HG02870 (cell line): ENCODE data around the gene SLC26A4.

Experiments
- ATAC-seq: cut with Tn5 transposase; IDR thresholded peaks from one replicate; pipeline ENCODE4 v1.9.1; 2021; ENCODE audit warnings: mild to moderate bottlenecking, moderate library complexity; ENCODE audit not compliant: unreplicated experiment

SLC26A4 gene

DNA sequence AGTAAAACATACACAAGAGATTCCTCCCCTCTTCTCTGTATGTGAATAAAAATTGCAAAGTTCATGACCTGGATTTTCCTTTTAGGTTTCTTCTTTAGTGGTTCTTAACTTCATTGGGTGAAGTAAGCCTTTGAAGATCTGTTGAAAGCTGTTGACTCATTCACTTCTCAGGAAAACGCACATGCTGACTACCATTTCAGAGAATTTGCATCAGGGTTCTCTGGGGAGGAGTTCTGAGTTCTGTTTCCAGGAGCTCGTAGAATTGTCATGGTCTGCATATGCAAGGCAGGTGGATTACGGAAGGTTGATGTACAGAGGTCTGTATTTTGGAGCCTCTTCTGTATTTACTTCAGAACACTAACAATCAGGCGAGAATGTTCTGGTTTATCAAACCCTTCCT lies 962 bp upstream of the SLC26A4 start:
- no peak for ATAC-seq

GRCh38 chr7:107661081-107661864 lies 645 bp downstream of the SLC26A4 start:
- peak; percentile 41 for ATAC-seq

- peak; percentile 5 for ATAC-seq
Observed at GRCh38 chr7:107661865-107662379, 1.3 kb downstream of the SLC26A4 start.

GRCh38 chr7:107663196-107663595 lies 2.6 kb downstream of the SLC26A4 start:
- no peak for ATAC-seq

DNA sequence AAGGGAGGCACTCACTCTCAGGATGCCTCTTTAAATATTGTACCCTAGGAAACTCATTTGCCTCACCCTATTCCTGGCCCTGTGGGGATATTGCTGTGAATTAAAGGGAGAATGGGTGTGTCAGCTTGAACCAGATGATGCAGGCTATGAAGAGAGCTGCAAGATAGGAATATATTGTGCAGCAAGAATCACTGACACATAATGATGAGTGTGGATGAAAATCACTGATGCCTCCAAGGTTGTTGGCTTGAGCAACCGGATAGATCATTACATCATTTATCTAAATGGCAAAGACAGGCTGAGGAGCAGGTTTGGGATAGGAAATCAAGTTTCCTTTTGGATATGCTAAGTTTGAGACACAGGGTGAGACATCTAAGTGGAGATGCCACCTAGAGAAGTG lies 6.2 kb downstream of the SLC26A4 start:
- no peak for ATAC-seq

- ATAC-seq = no peak
Observed at GRCh38 chr7:107667341-107667740, 6.7 kb downstream of the SLC26A4 start.

DNA sequence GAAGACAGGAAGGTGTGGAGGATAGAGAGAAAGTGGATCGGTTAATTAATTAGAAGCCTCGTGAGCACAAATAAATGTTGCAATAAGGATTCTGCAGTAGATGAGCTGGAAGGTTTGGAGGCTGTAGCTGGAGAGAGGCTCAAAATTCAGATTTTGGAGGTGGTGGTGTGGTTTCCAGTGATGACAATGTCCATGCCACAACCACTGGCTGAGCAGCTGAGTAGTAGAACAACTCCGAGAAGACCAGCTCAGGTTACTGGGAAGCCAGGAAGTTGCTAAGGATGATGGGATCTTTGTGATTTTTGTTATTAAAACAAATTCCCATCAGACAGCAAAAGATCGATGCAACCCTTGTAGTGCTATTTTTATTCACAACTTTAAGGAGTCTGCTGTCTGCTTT lies 7.7 kb downstream of the SLC26A4 start:
- no peak for ATAC-seq

- ATAC-seq = no peak
Observed at GRCh38 chr7:107672183-107672582, 11.6 kb downstream of the SLC26A4 start.

- no peak for ATAC-seq
Observed at GRCh38 chr7:107676249-107676648, 15.6 kb downstream of the SLC26A4 start.

GRCh38 chr7:107678110-107678753 lies 17.6 kb downstream of the SLC26A4 start:
- no peak for ATAC-seq

DNA sequence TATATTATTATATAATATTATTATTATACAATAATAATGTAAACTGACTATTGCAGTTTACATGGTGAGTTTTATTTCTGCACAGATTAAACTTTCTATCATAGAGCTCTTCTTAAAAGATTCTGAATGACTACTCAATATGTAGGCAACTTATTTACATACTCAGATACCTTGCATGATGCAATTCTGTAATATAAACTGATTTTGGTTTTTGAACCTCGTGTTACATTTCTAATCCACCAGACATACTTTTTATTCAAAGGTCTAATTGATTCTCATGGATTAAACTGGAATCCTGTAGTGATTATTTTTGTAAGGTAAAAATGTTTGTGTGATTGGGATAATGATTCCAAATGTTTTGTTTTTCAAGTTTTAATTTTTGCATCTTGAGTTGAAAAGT lies 19.9 kb downstream of the SLC26A4 start:
- no peak for ATAC-seq

- no peak for ATAC-seq
Observed at GRCh38 chr7:107682886-107683285, 22.3 kb downstream of the SLC26A4 start.

GRCh38 chr7:107684287-107684686 lies 23.7 kb downstream of the SLC26A4 start:
- ATAC-seq = no peak

DNA sequence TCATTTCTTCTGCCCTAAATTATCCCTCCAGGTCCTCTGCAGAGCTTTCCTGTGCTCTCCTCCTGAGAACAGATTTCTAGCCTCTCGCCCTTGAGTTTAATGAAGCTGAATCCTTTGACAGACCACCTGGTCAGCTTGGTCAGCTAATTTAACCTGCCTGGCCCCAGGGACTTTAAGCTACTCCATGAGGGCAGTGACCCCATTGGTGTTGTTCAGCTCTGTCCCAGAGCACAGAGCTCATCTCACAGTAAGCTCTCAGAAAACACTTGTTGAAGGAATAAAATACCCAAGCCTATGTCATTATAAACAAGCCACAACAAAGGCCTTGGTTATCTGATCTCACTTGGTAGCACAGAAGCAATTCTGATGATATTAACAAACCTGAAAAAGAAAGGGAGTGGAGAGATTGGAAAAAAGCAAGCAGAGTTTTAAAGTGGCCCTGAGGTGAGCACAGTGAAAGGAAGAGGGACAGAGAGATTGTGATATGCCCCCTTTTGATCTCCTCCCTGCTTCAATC lies 24.4 kb downstream of the SLC26A4 start:
- ATAC-seq = no peak

GRCh38 chr7:107686816-107687387 lies 26.3 kb downstream of the SLC26A4 start:
- ATAC-seq = no peak

- ATAC-seq = no peak
Observed at GRCh38 chr7:107687656-107688055, 27.0 kb downstream of the SLC26A4 start.

GRCh38 chr7:107689553-107689952 lies 28.9 kb downstream of the SLC26A4 start:
- no peak for ATAC-seq

GRCh38 chr7:107690084-107690483 lies 29.5 kb downstream of the SLC26A4 start:
- ATAC-seq = no peak

DNA sequence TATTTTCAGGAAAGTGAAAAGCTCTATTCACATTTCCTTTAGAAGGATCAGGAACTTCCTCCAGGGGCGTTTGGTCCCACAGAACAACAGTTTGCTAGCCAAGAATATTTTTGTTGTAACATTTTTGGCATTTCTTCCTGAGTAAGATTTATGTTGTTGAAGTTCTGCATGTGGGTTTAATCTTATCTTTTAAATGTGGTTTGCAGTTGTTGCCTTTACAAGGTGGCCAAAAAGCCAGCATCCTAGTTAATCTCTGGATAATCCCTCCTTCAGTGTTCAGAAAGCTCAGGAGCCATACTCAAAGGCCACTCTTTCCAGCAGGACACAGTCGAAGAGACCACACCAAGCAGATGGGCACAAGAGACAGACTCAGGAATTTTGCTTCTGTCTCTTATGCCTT lies 30.0 kb downstream of the SLC26A4 start:
- ATAC-seq = no peak

DNA sequence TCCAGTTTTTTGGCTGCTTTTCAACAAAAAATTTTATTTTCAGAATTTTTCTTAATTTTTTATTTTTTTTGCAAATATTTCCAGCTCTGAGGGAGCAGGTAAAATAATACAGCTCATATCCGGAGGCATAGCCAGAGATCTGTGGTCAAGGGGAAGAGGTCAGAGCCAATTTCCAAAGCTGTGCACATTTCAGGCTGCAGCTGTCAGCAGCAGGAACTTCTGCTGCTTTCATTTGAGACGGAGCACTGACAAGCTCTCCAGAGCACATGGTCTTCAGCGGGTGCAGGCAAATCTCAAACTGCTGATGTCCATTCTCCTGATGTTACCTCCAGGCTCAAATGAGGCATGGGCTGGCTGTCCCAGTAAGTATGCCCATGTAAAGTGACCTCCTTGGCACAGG lies 31.1 kb downstream of the SLC26A4 start:
- ATAC-seq = no peak

DNA sequence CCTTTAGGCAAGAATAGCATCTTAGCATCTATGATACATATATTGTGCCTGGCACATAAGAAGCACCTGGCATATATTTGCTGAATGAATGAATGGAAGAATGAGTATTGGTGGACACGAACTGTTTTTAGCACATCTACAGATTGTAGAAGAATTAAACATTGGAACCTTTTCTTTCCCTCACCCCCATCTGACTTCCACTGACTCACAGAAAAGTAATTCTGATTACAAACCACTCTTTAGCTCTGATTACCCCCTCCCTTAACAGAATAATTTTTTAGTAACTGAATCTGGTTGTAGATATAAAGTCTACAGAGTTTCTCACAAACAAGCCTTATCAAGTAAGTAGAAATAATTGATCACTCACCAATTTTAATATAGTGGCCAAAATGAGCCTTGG lies 31.9 kb downstream of the SLC26A4 start:
- ATAC-seq = no peak

DNA sequence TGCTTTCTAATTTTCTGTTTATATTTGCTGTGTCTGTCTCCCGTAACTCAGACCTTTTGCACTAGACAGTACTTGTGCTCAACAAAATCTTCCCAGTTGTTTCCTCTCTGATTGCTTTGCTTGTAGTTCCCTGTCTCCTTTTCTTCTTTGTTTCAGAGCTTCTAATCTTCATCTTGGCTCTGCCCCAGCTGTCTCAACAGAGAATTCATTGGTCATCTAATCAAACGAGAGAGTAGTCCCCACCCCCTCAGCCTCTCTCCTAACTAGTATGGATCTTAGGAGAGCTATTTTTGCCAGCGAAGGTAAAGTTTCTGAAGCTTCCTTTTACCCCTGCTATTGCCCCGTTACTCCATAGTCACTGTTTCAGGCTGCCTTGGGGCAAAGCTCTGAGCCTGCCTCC lies 32.8 kb downstream of the SLC26A4 start:
- ATAC-seq = no peak
